Transverse colon (tissue), 4 donors: ENCODE data around the gene CNNM3. TPM values are rescaled to one million over a fixed set of nuclear protein-coding genes. Genes with fewer than 3 reads are reported as not detected.

ENCODE experiments used
- DNase-seq: peaks from one replicate; pipeline ENCODE4 v3.0.0-alpha.2; 2019
- H3K27ac ChIP-seq, 4 donors: fragments of 200-600 bp; sonication (generic); 2 replicates each; pipeline ENCODE4 v1.5.1; 2016 to 2018; ENCODE audit warnings: inconsistent platforms in 4 of 4
- H3K27me3 ChIP-seq: fragments of 200-600 bp; sonication (generic); 2 replicates; pipeline ENCODE4 v1.5.1; 2017; ENCODE audit warnings: inconsistent platforms
- H3K36me3 ChIP-seq, 4 donors: fragments of 200-600 bp; sonication (generic); 2 replicates each; pipeline ENCODE4 v1.5.1; 2017 to 2019; ENCODE audit warnings: inconsistent platforms in 4 of 4
- H3K4me1 ChIP-seq, 4 donors: fragments of 200-600 bp; sonication (generic); 2 replicates each; pipeline ENCODE4 v1.5.1; 2017 to 2020; ENCODE audit warnings: inconsistent platforms in 4 of 4
- H3K4me3 ChIP-seq, 4 donors: fragments of 200-600 bp; sonication (generic); 1 replicate in 1 of 4; 2 replicates in 3 of 4; pipeline versions ENCODE4 v1.5.1 to v1.6.1; 2017 to 2019; ENCODE audit warnings: inconsistent platforms in 4 of 4
- H3K9me3 ChIP-seq, 2 donors: fragments of 200-600 bp; sonication (generic); 2 replicates each; pipeline ENCODE4 v1.5.1; 2017 to 2019; ENCODE audit warnings: inconsistent platforms in 2 of 2
- CTCF ChIP-seq, 5 experiments: fragments of 200-600 bp in 3 of 5; fragments of 450-650 bp in 2 of 5; sonication (generic) in 3 of 5; IDR thresholded peaks; 1 replicate in 2 of 5; 2 replicates in 3 of 5; pipeline ENCODE4 v1.5.1; 2016 to 2017; ENCODE audit warnings: antibody characterized with exemption in 5 of 5, inconsistent platforms in 3 of 5, mild to moderate bottlenecking in 2 of 5, moderate library complexity in 1 of 5
- EP300 ChIP-seq: sonication (generic); formaldehyde crosslinking; IDR thresholded peaks from one replicate; pipeline ENCODE4 v1.6.1; 2017; ENCODE audit warnings: antibody characterized with exemption, low read depth
- POLR2A ChIP-seq: fragments of 450-650 bp; IDR thresholded peaks from one replicate; pipeline ENCODE4 v1.6.1; 2016; ENCODE audit warnings: antibody characterized with exemption, mild to moderate bottlenecking, moderate library complexity
- POLR2AphosphoS5 ChIP-seq, 3 donors: sonication (generic); formaldehyde crosslinking; IDR thresholded peaks; one replicate each; pipeline ENCODE4 v1.6.1; 2016; ENCODE audit warnings: antibody characterized with exemption in 3 of 3
- WGBS, 2 donors: methylation state at CpG; one replicate each; pipeline ENCODE4 v1.1.5; 2018; ENCODE audit warnings: low coverage in 1 of 2; 5-methylcytosine and 5-hydroxymethylcytosine counted together
- in situ Hi-C, 4 donors: fragments of 200-750 bp; cut with MboI; loops; one replicate each; pipeline versions ENCODE4 v1.15.0 to v1.15.1; 2017; ENCODE audit warnings: low sequenced_read_pairs in 3 of 4, low pct_ligation_motif_present in 1 of 4, low pct_unique_long_range_greater_than_20kb in 1 of 4
- intact Hi-C: fragments of 100-400 bp; cut with DNase I; formaldehyde crosslinking; loops from one replicate; pipeline ENCODE4 v1.15.1; 2023; ENCODE audit warnings: low total_unique reads
- total RNA-seq, 4 donors: library from RNA; depleted of rRNA; stranded (reverse); fragments of >200 nt; gene quantifications; one replicate each; pipeline ENCODE4 v1.1.0, GENCODE V29; 2016

CNNM3 gene
- total RNA-seq, 4 donors from 2014 or later, result 14.2 to 54.3 (median 22.3) TPM

- DNase-seq, result no peak
- Histone ChIP-seq H3K4me3 (no peak overlapping the region), H3K4me1 (peaks cover 2 to 14% (median 4%) of the 10 kb centered on the region in 4 donors), H3K27ac (no peak overlapping the region), H3K36me3 (peaks cover 0 to 13% (median 5%) of the 10 kb centered on the region in 4 donors), H3K9me3 (no peaks in the 10 kb centered on the region), H3K27me3 (no peaks in the 10 kb centered on the region)
- intact Hi-C loops, result no loop called here
- WGBS, 2 donors, result 20 to 87% methylated on average over 1 to 10 of the region's 10 CpGs
- TF ChIP-seq POLR2AphosphoS5 (IDR thresholded peaks at IDR 0.05) (no peak), CTCF (IDR thresholded peaks at IDR 0.05) (no peak), EP300 (no peak), POLR2A (no peak)
- in situ Hi-C loops, result no loop called here
Measured at GRCh38 chr2:96808176-96808837, 7.8 kb upstream of the CNNM3 start.

- in situ Hi-C loops, result no loop called here
- peaks cover 0 to 13% (median 5%) of the 10 kb centered on the region in 4 donors for H3K36me3 ChIP-seq
- 67 to 88% methylated on average over 4 to 13 of the region's 13 CpGs for WGBS, 2 donors
- TF ChIP-seq POLR2AphosphoS5 (IDR thresholded peaks at IDR 0.05), result no peak
- TF ChIP-seq POLR2A, result no peak
- no peak overlapping the region for H3K27ac ChIP-seq
- intact Hi-C loops, result no loop called here
- H3K4me1 ChIP-seq, result peaks cover 3 to 21% (median 7%) of the 10 kb centered on the region in 4 donors
- no peaks in the 10 kb centered on the region for H3K9me3 ChIP-seq
- no peak overlapping the region for H3K4me3 ChIP-seq
- DNase-seq, result no peak
- no peaks in the 10 kb centered on the region for H3K27me3 ChIP-seq
Measured at GRCh38 chr2:96809216-96809882, 6.7 kb upstream of the CNNM3 start.

GRCh38 chr2:96809951-96810782 is 5.9 kb upstream of the CNNM3 start:
- intact Hi-C loops, result loop anchor here (10.0 kb wide), 1 partner anchor 45 kb away; the partner anchor contains the start of gene CNNM4
- Histone ChIP-seq H3K27ac (no peak overlapping the region), H3K36me3 (peaks cover 0 to 13% (median 5%) of the 10 kb centered on the region in 4 donors), H3K4me1 (peaks cover 6 to 26% (median 9%) of the 10 kb centered on the region in 4 donors), H3K4me3 (no peak overlapping the region), H3K27me3 (no peaks in the 10 kb centered on the region), H3K9me3 (no peaks in the 10 kb centered on the region)
- 89 to 96% methylated on average over 4 to 12 of the region's 12 CpGs for WGBS, 2 donors
- in situ Hi-C loops, result no loop called here
- no peak for DNase-seq
- TF ChIP-seq POLR2A (no peak), CTCF (IDR thresholded peaks at IDR 0.05) (no peak), POLR2AphosphoS5 (IDR thresholded peaks at IDR 0.05) (no peak), EP300 (no peak)

GRCh38 chr2:96810783-96811192 is 5.3 kb upstream of the CNNM3 start:
- DNase-seq, result no peak
- in situ Hi-C loops, result no loop called here
- H3K4me3 ChIP-seq, result no peak overlapping the region
- TF ChIP-seq POLR2AphosphoS5 (IDR thresholded peaks at IDR 0.05) (no peak), CTCF (IDR thresholded peaks at IDR 0.05) (no peak), EP300 (no peak), POLR2A (no peak)
- peaks cover 0 to 13% (median 5%) of the 10 kb centered on the region in 4 donors for H3K36me3 ChIP-seq
- peaks cover 10 to 30% (median 11%) of the 10 kb centered on the region in 4 donors for H3K4me1 ChIP-seq
- WGBS, 2 donors, result 82 to 85% methylated on average over 2 to 5 of the region's 5 CpGs
- H3K27me3 ChIP-seq, result no peaks in the 10 kb centered on the region
- intact Hi-C loops, result loop anchor here (10.0 kb wide), 1 partner anchor 46 kb away; the partner anchor contains the start of gene CNNM4
- H3K9me3 ChIP-seq, result no peaks in the 10 kb centered on the region
- no peak overlapping the region for H3K27ac ChIP-seq
